ENCODE results near the gene KRTAP10-9. TPM values are rescaled to one million over a fixed set of nuclear protein-coding genes. Genes with fewer than 3 reads are reported as not detected.

Gene KRTAP10-9
- total and polyA plus RNA-seq, 2 of the 8 experiments (the other 6 are each of a cell fraction or from before 2014, with no cell fraction given), result not detected

- TF ChIP-seq, protein P1, sequence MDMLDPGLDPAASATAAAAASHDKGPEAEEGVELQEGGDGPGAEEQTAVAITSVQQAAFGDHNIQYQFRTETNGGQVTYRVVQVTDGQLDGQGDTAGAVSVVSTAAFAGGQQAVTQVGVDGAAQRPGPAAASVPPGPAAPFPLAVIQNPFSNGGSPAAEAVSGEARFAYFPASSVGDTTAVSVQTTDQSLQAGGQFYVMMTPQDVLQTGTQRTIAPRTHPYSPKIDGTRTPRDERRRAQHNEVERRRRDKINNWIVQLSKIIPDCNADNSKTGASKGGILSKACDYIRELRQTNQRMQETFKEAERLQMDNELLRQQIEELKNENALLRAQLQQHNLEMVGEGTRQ (IDR thresholded peaks at IDR 0.05; ENCODE audit: low read length), result no peak
- no peak for TF ChIP-seq RAD21 (IDR thresholded peaks at IDR 0.05 in 1 of 2, conservative IDR thresholded peaks at IDR 0.05 in 1 of 2; ENCODE audit: low read depth in 2 of 2, low read length in 2 of 2)
- TF ChIP-seq, protein P2, sequence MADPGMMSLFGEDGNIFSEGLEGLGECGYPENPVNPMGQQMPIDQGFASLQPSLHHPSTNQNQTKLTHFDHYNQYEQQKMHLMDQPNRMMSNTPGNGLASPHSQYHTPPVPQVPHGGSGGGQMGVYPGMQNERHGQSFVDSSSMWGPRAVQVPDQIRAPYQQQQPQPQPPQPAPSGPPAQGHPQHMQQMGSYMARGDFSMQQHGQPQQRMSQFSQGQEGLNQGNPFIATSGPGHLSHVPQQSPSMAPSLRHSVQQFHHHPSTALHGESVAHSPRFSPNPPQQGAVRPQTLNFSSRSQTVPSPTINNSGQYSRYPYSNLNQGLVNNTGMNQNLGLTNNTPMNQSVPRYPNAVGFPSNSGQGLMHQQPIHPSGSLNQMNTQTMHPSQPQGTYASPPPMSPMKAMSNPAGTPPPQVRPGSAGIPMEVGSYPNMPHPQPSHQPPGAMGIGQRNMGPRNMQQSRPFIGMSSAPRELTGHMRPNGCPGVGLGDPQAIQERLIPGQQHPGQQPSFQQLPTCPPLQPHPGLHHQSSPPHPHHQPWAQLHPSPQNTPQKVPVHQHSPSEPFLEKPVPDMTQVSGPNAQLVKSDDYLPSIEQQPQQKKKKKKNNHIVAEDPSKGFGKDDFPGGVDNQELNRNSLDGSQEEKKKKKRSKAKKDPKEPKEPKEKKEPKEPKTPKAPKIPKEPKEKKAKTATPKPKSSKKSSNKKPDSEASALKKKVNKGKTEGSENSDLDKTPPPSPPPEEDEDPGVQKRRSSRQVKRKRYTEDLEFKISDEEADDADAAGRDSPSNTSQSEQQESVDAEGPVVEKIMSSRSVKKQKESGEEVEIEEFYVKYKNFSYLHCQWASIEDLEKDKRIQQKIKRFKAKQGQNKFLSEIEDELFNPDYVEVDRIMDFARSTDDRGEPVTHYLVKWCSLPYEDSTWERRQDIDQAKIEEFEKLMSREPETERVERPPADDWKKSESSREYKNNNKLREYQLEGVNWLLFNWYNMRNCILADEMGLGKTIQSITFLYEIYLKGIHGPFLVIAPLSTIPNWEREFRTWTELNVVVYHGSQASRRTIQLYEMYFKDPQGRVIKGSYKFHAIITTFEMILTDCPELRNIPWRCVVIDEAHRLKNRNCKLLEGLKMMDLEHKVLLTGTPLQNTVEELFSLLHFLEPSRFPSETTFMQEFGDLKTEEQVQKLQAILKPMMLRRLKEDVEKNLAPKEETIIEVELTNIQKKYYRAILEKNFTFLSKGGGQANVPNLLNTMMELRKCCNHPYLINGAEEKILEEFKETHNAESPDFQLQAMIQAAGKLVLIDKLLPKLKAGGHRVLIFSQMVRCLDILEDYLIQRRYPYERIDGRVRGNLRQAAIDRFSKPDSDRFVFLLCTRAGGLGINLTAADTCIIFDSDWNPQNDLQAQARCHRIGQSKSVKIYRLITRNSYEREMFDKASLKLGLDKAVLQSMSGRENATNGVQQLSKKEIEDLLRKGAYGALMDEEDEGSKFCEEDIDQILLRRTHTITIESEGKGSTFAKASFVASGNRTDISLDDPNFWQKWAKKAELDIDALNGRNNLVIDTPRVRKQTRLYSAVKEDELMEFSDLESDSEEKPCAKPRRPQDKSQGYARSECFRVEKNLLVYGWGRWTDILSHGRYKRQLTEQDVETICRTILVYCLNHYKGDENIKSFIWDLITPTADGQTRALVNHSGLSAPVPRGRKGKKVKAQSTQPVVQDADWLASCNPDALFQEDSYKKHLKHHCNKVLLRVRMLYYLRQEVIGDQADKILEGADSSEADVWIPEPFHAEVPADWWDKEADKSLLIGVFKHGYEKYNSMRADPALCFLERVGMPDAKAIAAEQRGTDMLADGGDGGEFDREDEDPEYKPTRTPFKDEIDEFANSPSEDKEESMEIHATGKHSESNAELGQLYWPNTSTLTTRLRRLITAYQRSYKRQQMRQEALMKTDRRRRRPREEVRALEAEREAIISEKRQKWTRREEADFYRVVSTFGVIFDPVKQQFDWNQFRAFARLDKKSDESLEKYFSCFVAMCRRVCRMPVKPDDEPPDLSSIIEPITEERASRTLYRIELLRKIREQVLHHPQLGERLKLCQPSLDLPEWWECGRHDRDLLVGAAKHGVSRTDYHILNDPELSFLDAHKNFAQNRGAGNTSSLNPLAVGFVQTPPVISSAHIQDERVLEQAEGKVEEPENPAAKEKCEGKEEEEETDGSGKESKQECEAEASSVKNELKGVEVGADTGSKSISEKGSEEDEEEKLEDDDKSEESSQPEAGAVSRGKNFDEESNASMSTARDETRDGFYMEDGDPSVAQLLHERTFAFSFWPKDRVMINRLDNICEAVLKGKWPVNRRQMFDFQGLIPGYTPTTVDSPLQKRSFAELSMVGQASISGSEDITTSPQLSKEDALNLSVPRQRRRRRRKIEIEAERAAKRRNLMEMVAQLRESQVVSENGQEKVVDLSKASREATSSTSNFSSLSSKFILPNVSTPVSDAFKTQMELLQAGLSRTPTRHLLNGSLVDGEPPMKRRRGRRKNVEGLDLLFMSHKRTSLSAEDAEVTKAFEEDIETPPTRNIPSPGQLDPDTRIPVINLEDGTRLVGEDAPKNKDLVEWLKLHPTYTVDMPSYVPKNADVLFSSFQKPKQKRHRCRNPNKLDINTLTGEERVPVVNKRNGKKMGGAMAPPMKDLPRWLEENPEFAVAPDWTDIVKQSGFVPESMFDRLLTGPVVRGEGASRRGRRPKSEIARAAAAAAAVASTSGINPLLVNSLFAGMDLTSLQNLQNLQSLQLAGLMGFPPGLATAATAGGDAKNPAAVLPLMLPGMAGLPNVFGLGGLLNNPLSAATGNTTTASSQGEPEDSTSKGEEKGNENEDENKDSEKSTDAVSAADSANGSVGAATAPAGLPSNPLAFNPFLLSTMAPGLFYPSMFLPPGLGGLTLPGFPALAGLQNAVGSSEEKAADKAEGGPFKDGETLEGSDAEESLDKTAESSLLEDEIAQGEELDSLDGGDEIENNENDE (IDR thresholded peaks at IDR 0.05; ENCODE audit: insufficient replicate concordance, low read length), result no peak
- TF ChIP-seq GTF2F1 (IDR thresholded peaks at IDR 0.05; ENCODE audit: borderline replicate concordance, low read depth, low read length), result no peak
- TF ChIP-seq YY1 (IDR thresholded peaks at IDR 0.05; ENCODE audit: low read depth, low read length), result no peak
These were observed 27.8 kb downstream of the KRTAP10-9 start, which contains the start of gene KRTAP12-4 (continued) for GRCh38 chr21:44654576-44655175.

Measured in H1 (cell line).